SK-N-SH treated with all-trans-retinoic acid at 6 μM for 48 hours (cell line): ENCODE results near the gene CHMP4A.

Experiments used
- ATAC-seq: fragments of 200-7000 bp; cut with Tn5 transposase; 3 replicates; pipeline ENCODE4 v1.9.1; 2020; ENCODE audit warnings: mild to moderate bottlenecking, moderate library complexity
- BACH2 ChIP-seq: fragments of 250-450 bp; sonication (Bioruptor Pico); IDR thresholded peaks from 2 replicates; pipeline ENCODE4 v1.9.0; 2021; ENCODE audit warnings: mild to moderate bottlenecking, borderline replicate concordance
- CREB5 ChIP-seq: fragments of 250-450 bp; sonication (Bioruptor Pico); IDR thresholded peaks from 2 replicates; pipeline ENCODE4 v1.5.1; 2020; ENCODE audit warnings: low read depth, mild to moderate bottlenecking, moderate library complexity
- CSDC2 ChIP-seq: fragments of 250-450 bp; sonication (Bioruptor Pico); IDR thresholded peaks from 2 replicates; pipeline ENCODE4 v1.5.0; 2020; ENCODE audit warnings: mild to moderate bottlenecking, moderate library complexity
- CSRNP3 ChIP-seq: fragments of 250-450 bp; sonication (Bioruptor Pico); IDR thresholded peaks from 2 replicates; pipeline ENCODE4 v1.5.1; 2021; ENCODE audit warnings: mild to moderate bottlenecking, moderate library complexity
- ESRRG ChIP-seq: fragments of 250-450 bp; sonication (Bioruptor Pico); IDR thresholded peaks from 2 replicates; pipeline ENCODE4 v1.6.1; 2021; ENCODE audit warnings: mild to moderate bottlenecking
- GLIS3 ChIP-seq: fragments of 250-450 bp; sonication (Bioruptor Pico); IDR thresholded peaks from 2 replicates; pipeline ENCODE4 v1.5.0; 2020; ENCODE audit warnings: mild to moderate bottlenecking, moderate library complexity
- ISL1 ChIP-seq: fragments of 250-450 bp; sonication (Bioruptor Pico); IDR thresholded peaks from 2 replicates; pipeline ENCODE4 v2.1.2; 2022; ENCODE audit warnings: mild to moderate bottlenecking, moderate library complexity
- OSR1 ChIP-seq: fragments of 250-450 bp; sonication (Bioruptor Pico); IDR thresholded peaks from 2 replicates; pipeline ENCODE4 v1.8.0; 2022; ENCODE audit warnings: moderate library complexity, mild to moderate bottlenecking, inconsistent platforms
- PPARA ChIP-seq: fragments of 250-450 bp; sonication (Bioruptor Pico); IDR thresholded peaks from 2 replicates; pipeline ENCODE4 v1.5.0; 2020; ENCODE audit warnings: mild to moderate bottlenecking, borderline replicate concordance
- RARB ChIP-seq: fragments of 250-450 bp; sonication (Bioruptor Pico); IDR thresholded peaks from 2 replicates; pipeline ENCODE4 v1.8.0; 2021; ENCODE audit warnings: mild to moderate bottlenecking, moderate library complexity
- SNAI2 ChIP-seq: fragments of 250-450 bp; sonication (Bioruptor Pico); IDR thresholded peaks from 2 replicates; pipeline ENCODE4 v1.5.0; 2020; ENCODE audit warnings: mild to moderate bottlenecking, moderate library complexity
- TCF4 ChIP-seq: fragments of 250-450 bp; sonication (Bioruptor Pico); IDR thresholded peaks from 2 replicates; pipeline ENCODE4 v1.8.0; 2021; ENCODE audit warnings: mild to moderate bottlenecking, moderate library complexity, borderline replicate concordance
- TOX ChIP-seq: fragments of 250-450 bp; sonication (Bioruptor Pico); IDR thresholded peaks from 2 replicates; pipeline ENCODE4 v1.8.0; 2021; ENCODE audit warnings: mild to moderate bottlenecking, moderate library complexity, borderline replicate concordance
- ZC3H10 ChIP-seq: fragments of 250-450 bp; sonication (Bioruptor Pico); IDR thresholded peaks from 2 replicates; pipeline ENCODE4 v1.5.1; 2021; ENCODE audit warnings: mild to moderate bottlenecking, moderate library complexity
- ZFP3 ChIP-seq: fragments of 250-450 bp; sonication (Bioruptor Pico); IDR thresholded peaks from 2 replicates; pipeline ENCODE4 v1.5.0; 2020; ENCODE audit warnings: mild to moderate bottlenecking, moderate library complexity
- ZFP30 ChIP-seq: fragments of 450-650 bp; formaldehyde crosslinking; IDR thresholded peaks from 2 replicates; pipeline ENCODE4 v1.5.0; 2022; ENCODE audit warnings: mild to moderate bottlenecking, moderate library complexity
- ZNF565 ChIP-seq: fragments of 450-650 bp; formaldehyde crosslinking; conservative IDR thresholded peaks from 2 replicates; pipeline ENCODE4 v1.5.0; 2020; ENCODE audit warnings: low read depth, mild to moderate bottlenecking, moderate library complexity
- ZNF70 ChIP-seq: fragments of 450-650 bp; formaldehyde crosslinking; IDR thresholded peaks from 2 replicates; pipeline ENCODE4 v1.5.0; 2020; ENCODE audit warnings: mild to moderate bottlenecking, moderate library complexity
- ZNF8 ChIP-seq: fragments of 450-650 bp; formaldehyde crosslinking; IDR thresholded peaks from 2 replicates; pipeline ENCODE4 v1.5.0; 2020; ENCODE audit warnings: mild to moderate bottlenecking, moderate library complexity
- TF ChIP-seq, protein P1 (sequence below): fragments of 250-450 bp; sonication (Bioruptor Pico); IDR thresholded peaks from 2 replicates; pipeline ENCODE4 v1.5.0; 2020; ENCODE audit warnings: mild to moderate bottlenecking, moderate library complexity
- TF ChIP-seq, protein P2 (sequence below): fragments of 250-450 bp; sonication (Bioruptor Pico); IDR thresholded peaks from 2 replicates; pipeline ENCODE4 v1.8.0; 2020; ENCODE audit warnings: mild to moderate bottlenecking, moderate library complexity, borderline replicate concordance
- TF ChIP-seq, protein P3 (sequence below): fragments of 250-450 bp; sonication (Bioruptor Pico); IDR thresholded peaks from 2 replicates; pipeline ENCODE4 v1.8.0; 2021; ENCODE audit warnings: low read depth, mild to moderate bottlenecking, moderate library complexity, borderline replicate concordance

CHMP4A gene

DNA sequence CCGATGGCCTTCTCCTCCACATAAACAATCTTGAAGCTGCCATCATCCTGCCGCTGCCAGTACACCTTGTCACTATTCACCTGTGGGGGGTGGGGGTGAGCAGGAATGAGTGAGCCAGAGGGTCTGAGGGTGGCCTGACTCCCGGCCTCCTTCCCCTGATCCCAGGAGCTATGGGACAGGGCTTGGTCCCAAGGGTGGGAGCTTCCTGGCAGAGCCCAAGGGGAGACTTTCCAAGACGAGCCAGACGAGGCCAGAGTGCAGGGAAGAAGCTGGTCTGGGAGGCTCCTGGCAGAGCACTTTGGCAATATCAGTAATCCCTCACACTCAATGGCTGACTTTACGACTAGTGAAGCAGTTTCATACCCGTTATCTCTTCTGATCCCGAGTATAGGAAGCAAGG lies 42.1 kb upstream of the CHMP4A start:
- ATAC-seq = no peak
- no peak for TF ChIP-seq ZFP3 (CRISPR knock-in tag)
- TF ChIP-seq ZNF565 (CRISPR knock-in tag) = no peak
- no peak for TF ChIP-seq ZC3H10 (CRISPR knock-in tag)
- TF ChIP-seq CREB5 (CRISPR knock-in tag) = no peak
- TF ChIP-seq, protein P1, sequence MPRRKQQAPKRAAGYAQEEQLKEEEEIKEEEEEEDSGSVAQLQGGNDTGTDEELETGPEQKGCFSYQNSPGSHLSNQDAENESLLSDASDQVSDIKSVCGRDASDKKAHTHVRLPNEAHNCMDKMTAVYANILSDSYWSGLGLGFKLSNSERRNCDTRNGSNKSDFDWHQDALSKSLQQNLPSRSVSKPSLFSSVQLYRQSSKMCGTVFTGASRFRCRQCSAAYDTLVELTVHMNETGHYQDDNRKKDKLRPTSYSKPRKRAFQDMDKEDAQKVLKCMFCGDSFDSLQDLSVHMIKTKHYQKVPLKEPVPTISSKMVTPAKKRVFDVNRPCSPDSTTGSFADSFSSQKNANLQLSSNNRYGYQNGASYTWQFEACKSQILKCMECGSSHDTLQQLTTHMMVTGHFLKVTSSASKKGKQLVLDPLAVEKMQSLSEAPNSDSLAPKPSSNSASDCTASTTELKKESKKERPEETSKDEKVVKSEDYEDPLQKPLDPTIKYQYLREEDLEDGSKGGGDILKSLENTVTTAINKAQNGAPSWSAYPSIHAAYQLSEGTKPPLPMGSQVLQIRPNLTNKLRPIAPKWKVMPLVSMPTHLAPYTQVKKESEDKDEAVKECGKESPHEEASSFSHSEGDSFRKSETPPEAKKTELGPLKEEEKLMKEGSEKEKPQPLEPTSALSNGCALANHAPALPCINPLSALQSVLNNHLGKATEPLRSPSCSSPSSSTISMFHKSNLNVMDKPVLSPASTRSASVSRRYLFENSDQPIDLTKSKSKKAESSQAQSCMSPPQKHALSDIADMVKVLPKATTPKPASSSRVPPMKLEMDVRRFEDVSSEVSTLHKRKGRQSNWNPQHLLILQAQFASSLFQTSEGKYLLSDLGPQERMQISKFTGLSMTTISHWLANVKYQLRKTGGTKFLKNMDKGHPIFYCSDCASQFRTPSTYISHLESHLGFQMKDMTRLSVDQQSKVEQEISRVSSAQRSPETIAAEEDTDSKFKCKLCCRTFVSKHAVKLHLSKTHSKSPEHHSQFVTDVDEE = no peak
- no peak for TF ChIP-seq SNAI2 (CRISPR knock-in tag)
- TF ChIP-seq CSDC2 (CRISPR knock-in tag) = no peak
- TF ChIP-seq ZNF70 (CRISPR knock-in tag) = no peak
- TF ChIP-seq BACH2 (CRISPR knock-in tag) = no peak
- no peak for TF ChIP-seq ESRRG (CRISPR knock-in tag)
- no peak for TF ChIP-seq GLIS3 (CRISPR knock-in tag)
- TF ChIP-seq ZNF8 (CRISPR knock-in tag) = no peak
- TF ChIP-seq TCF4 (CRISPR knock-in tag) = no peak
- TF ChIP-seq ZFP30 = no peak
- TF ChIP-seq OSR1 = no peak
- TF ChIP-seq, protein P2, sequence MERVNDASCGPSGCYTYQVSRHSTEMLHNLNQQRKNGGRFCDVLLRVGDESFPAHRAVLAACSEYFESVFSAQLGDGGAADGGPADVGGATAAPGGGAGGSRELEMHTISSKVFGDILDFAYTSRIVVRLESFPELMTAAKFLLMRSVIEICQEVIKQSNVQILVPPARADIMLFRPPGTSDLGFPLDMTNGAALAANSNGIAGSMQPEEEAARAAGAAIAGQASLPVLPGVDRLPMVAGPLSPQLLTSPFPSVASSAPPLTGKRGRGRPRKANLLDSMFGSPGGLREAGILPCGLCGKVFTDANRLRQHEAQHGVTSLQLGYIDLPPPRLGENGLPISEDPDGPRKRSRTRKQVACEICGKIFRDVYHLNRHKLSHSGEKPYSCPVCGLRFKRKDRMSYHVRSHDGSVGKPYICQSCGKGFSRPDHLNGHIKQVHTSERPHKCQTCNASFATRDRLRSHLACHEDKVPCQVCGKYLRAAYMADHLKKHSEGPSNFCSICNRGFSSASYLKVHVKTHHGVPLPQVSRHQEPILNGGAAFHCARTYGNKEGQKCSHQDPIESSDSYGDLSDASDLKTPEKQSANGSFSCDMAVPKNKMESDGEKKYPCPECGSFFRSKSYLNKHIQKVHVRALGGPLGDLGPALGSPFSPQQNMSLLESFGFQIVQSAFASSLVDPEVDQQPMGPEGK (CRISPR knock-in tag) = no peak
- no peak for TF ChIP-seq RARB (CRISPR knock-in tag)
- TF ChIP-seq CSRNP3 = no peak
- TF ChIP-seq PPARA = no peak
- no peak for TF ChIP-seq TOX (CRISPR knock-in tag)

- no peak for ATAC-seq
- TF ChIP-seq TCF4 (CRISPR knock-in tag) (no peak), SNAI2 (CRISPR knock-in tag) (no peak), GLIS3 (CRISPR knock-in tag) (no peak), ISL1 (CRISPR knock-in tag) (no peak), ZNF8 (CRISPR knock-in tag) (no peak), ZC3H10 (CRISPR knock-in tag) (no peak), ZNF70 (CRISPR knock-in tag) (no peak), BACH2 (CRISPR knock-in tag) (no peak), TOX (CRISPR knock-in tag) (no peak)
- TF ChIP-seq, protein P1 = no peak
- TF ChIP-seq, protein P3, sequence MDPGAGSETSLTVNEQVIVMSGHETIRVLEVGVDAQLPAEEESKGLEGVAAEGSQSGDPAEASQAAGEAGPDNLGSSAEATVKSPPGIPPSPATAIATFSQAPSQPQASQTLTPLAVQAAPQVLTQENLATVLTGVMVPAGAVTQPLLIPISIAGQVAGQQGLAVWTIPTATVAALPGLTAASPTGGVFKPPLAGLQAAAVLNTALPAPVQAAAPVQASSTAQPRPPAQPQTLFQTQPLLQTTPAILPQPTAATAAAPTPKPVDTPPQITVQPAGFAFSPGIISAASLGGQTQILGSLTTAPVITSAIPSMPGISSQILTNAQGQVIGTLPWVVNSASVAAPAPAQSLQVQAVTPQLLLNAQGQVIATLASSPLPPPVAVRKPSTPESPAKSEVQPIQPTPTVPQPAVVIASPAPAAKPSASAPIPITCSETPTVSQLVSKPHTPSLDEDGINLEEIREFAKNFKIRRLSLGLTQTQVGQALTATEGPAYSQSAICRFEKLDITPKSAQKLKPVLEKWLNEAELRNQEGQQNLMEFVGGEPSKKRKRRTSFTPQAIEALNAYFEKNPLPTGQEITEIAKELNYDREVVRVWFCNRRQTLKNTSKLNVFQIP = no peak
- TF ChIP-seq, protein P2 (CRISPR knock-in tag) = no peak
Measured at GRCh38 chr14:24254630-24255392, 41.5 kb upstream of the CHMP4A start.
